Sigmoid colon (tissue), 7 donors: ENCODE results near the gene COL23A1. TPM values are rescaled to one million over a fixed set of nuclear protein-coding genes. Genes with fewer than 3 reads are reported as not detected.

Experiments used
- DNase-seq: peaks from one replicate; pipeline ENCODE4 v3.0.0-alpha.2; 2019
- H3K27ac ChIP-seq, 4 donors: fragments of 200-600 bp; sonication (generic); one replicate each; pipeline ENCODE4 v1.5.1; 2016 to 2019; ENCODE audit warnings: mild to moderate bottlenecking in 1 of 4
- H3K27me3 ChIP-seq, 3 donors: fragments of 200-600 bp; sonication (generic); one replicate each; pipeline ENCODE4 v1.5.1; 2019; ENCODE audit warnings: mild to moderate bottlenecking in 1 of 3
- H3K36me3 ChIP-seq, 4 donors: fragments of 200-600 bp; sonication (generic); one replicate each; pipeline ENCODE4 v1.5.1; 2016 to 2019
- H3K4me1 ChIP-seq, 4 donors: fragments of 200-600 bp; sonication (generic); one replicate each; pipeline ENCODE4 v1.5.1; 2017 to 2019
- H3K4me3 ChIP-seq, 4 donors: fragments of 200-600 bp; sonication (generic); one replicate each; pipeline ENCODE4 v1.5.1; 2017 to 2019; ENCODE audit warnings: mild to moderate bottlenecking in 2 of 4, moderate library complexity in 1 of 4
- H3K9me3 ChIP-seq, 4 donors: fragments of 200-600 bp in 3 of 4; sonication (generic) in 3 of 4; one replicate each; pipeline versions ENCODE4 v1.5.1 to v1.6.1; 2013 to 2019
- CTCF ChIP-seq, 4 experiments: fragments of 450-650 bp in 3 of 4; fragments of 200-600 bp in 1 of 4; IDR thresholded peaks; one replicate each; pipeline ENCODE4 v1.5.1; 2016 to 2019; ENCODE audit warnings: antibody characterized with exemption in 4 of 4, mild to moderate bottlenecking in 3 of 4, moderate library complexity in 2 of 4
- EP300 ChIP-seq, 4 donors: sonication (generic); formaldehyde crosslinking; IDR thresholded peaks; one replicate each; pipeline ENCODE4 v1.6.1; 2017; ENCODE audit warnings: antibody characterized with exemption in 4 of 4
- POLR2A ChIP-seq, 2 donors: fragments of 450-650 bp; IDR thresholded peaks; one replicate each; pipeline ENCODE4 v1.6.1; 2016; ENCODE audit warnings: antibody characterized with exemption in 2 of 2, mild to moderate bottlenecking in 2 of 2, moderate library complexity in 2 of 2
- POLR2AphosphoS5 ChIP-seq, 4 donors: sonication (generic); formaldehyde crosslinking; IDR thresholded peaks; one replicate each; pipeline ENCODE4 v1.6.1; 2017; ENCODE audit warnings: antibody characterized with exemption in 4 of 4
- WGBS, 2 donors: extraction: QIAGEN DNeasy Blood & Tissue Kit; methylation state at CpG; one replicate each; pipeline ENCODE4 v1.1.7; 2013; 5-methylcytosine and 5-hydroxymethylcytosine counted together
- intact Hi-C: fragments of 100-400 bp; cut with DNase I; formaldehyde crosslinking; loops from one replicate; pipeline ENCODE4 v1.15.1; 2023
- polyA plus RNA-seq, 3 donors: library from polyadenylated mRNA; stranded (reverse); fragments of 200-250 nt; gene quantifications; one replicate each; pipeline ENCODE4 v1.2.3, GENCODE V29; 2013
- total RNA-seq, 4 donors: library from RNA; depleted of rRNA; stranded (reverse); fragments of >200 nt; gene quantifications; one replicate each; pipeline ENCODE4 v1.1.0, GENCODE V29; 2016
- donor health status: healthy with polysubstance abuse.
- donor health status: Bipolar disorder and iron deficiency.
- donor health status: healthy.

Gene COL23A1
- total and polyA plus RNA-seq, 7 donors = 0.28 to 1.2 (median 0.57) TPM; not detected in 1

- WGBS, 2 donors = 71 to 74% methylated on average over 11 of the region's 11 CpGs
- Histone ChIP-seq H3K27me3 (no peaks in the 10 kb centered on the region), H3K9me3 (no peaks in the 10 kb centered on the region), H3K27ac (peak overlapping the region; percentile 87 to 97 (median 96)), H3K36me3 (peaks cover 0 to 27% (median 4%) of the 10 kb centered on the region in 4 donors), H3K4me1 (peaks cover 0 to 29% (median 27%) of the 10 kb centered on the region in 4 donors), H3K4me3 (peak overlapping the region; percentile 65 to 92 (median 80))
- DNase-seq = no peak
- TF ChIP-seq EP300 (IDR thresholded peaks at IDR 0.05) (no peak), CTCF (IDR thresholded peaks at IDR 0.05) (no peak), POLR2AphosphoS5 (IDR thresholded peaks at IDR 0.05) (no peak), POLR2A (IDR thresholded peaks at IDR 0.05) (no peak)
- intact Hi-C loops = loop anchor here (2.0 kb wide), 3 partner anchors 28 to 394 kb away; partner anchors contain the start of genes CLK4, COL23A1 and HNRNPAB
These were observed 357.2 kb downstream of the COL23A1 start for GRCh38 chr5:178232920-178233429.

DNA sequence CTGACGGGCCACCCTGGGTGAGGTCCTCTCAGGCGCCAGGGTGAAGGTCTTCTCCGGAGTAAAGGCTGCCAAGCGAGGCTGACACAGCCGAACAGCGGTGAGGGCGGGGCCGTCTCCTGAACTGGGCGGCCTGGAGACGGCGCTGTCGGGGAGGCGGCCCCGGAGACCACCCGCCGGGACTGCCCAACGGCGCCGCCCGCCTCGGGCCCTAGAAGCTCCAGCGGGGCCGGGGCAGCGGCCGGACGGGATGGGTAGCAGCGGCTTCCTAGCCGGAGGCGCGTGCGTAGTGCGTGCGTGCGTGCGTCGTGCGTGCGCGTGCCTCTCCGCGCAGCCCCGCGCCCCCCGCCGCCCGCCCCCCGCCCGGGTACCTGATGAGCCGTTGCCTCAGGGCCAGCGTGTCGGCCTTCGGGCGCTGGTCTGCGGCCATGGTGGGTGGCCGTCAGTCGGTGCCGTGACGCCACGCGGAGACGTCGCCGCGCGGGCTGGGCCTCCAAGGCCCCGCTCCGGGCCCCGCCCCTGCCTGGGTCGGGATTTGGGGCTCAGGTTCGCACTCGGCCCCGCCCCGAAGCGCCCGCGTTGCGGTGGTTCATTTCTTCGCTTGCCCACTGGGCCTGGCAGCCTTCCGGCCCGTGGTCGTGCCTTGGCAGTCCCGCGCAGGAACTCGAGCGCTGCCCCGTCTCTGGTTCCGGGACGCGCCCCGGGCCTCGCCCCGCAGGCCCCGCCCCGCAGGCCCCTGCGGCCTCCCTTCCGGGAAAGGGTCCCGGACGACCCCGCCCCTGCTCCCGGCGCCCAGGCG lies 357.9 kb downstream of the COL23A1 start, which contains the start of gene PHYKPL:
Gene PHYKPL (minus strand): TSS at position 679 of the 796 bp plus-strand sequence. CDS start 252 bp downstream, at position 427.
- peak; percentile 86 for DNase-seq
- peaks cover 0 to 33% (median 7%) of the 10 kb centered on the region in 4 donors for H3K36me3 ChIP-seq
- intact Hi-C loops = loop anchor here (2.0 kb wide), 3 partner anchors 28 to 394 kb away; partner anchors contain the start of genes CLK4, COL23A1 and HNRNPAB
- H3K27me3 ChIP-seq = no peaks in the 10 kb centered on the region
- peak within 1 kb of the TSS; percentile 87 to 97 (median 96) for H3K27ac ChIP-seq
- H3K4me3 ChIP-seq = peak within 1 kb of the TSS; percentile 65 to 92 (median 80)
- no peaks in the 10 kb centered on the region for H3K9me3 ChIP-seq
- peaks cover 0 to 29% (median 27%) of the 10 kb centered on the region in 4 donors for H3K4me1 ChIP-seq
- TF ChIP-seq POLR2AphosphoS5 (IDR thresholded peaks at IDR 0.05) (peak in 3 of 4 donors; percentile 7 to 85 (median 56)), EP300 (IDR thresholded peaks at IDR 0.05) (no peak)
- WGBS, 2 donors = 0 to 1% methylated on average over 102 of the region's 102 CpGs

DNA sequence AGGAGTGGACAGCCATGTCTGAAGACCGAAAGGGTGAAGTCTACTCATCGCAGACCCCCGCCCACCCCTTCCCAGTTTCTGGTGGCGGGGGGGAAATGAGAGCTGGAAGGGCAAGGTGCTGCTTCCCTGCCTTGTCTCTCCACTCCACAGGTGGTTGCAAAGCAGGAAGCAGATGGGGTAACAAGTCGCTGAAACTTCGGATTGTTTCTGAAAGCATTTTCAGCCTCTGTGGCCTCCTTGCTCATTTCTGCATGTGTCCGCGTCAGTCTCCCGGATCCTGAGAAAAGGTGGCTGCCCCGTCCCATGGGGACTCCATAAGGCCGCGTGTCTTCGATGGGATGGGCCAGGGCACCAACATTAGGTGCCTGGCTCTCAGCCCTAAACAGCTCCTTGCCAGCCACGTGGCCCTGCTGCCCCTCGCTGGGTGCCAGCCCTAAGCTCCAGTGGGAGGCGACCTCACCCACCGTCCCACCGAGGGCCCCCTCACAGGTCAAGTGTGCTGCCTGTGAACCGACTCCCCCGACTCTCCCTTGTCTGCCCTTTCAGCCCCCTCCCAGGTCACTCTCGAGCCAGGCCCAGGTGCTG lies 358.6 kb downstream of the COL23A1 start:
- WGBS, 2 donors = 7 to 25% methylated on average over 21 of the region's 21 CpGs

DNA sequence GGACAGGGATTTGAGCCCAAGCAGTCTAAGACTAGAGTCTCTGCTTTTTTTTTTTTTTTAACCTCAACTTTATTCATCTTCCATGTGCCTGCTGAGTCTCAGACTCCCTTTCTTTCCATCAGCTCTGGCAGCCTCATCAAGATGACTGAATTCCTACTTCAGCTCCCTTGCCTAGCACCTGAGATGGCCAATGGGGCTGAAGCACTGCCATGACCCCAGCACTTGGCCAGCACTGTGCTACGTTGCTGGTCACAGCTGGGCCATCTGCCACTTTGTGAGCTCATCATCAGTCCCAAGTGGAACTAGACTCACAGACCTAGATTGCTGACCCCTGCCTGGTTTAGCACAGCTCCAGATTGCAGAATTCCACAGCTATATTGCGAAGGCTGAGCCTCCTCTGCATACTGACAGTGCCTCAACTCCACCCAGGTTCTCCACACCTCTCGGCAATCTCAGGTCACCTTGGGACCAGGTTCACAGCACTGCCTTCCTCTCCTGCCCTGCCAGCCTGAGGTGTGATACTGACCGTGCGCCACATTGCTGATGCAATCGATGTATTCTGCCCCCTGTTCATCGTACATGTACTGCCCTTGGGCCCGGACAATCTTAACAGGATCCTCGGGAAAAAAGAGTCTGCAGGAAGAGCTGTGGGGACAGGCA lies 359.2 kb downstream of the COL23A1 start:
- Histone ChIP-seq H3K9me3 (no peaks in the 10 kb centered on the region), H3K36me3 (peaks cover 0 to 45% (median 8%) of the 10 kb centered on the region in 4 donors), H3K4me1 (peaks cover 0 to 29% (median 27%) of the 10 kb centered on the region in 4 donors), H3K4me3 (peak overlapping the region; percentile 65 to 92 (median 80)), H3K27ac (peak overlapping the region in 2 of 4 donors; percentile 87 to 97), H3K27me3 (no peaks in the 10 kb centered on the region)
- intact Hi-C loops = no loop called here
- WGBS, 2 donors = 35 to 69% methylated on average over 9 of the region's 9 CpGs
- DNase-seq = no peak
- TF ChIP-seq CTCF (IDR thresholded peaks at IDR 0.05) = no peak
- no peak for TF ChIP-seq EP300 (IDR thresholded peaks at IDR 0.05)
- no peak for TF ChIP-seq POLR2A (IDR thresholded peaks at IDR 0.05)
- no peak for TF ChIP-seq POLR2AphosphoS5 (IDR thresholded peaks at IDR 0.05)

More for the DNA sequence above, 358.6 kb downstream of the COL23A1 start:
- H3K4me1 ChIP-seq = peaks cover 0 to 29% (median 27%) of the 10 kb centered on the region in 4 donors
- peak overlapping the region; percentile 65 to 92 (median 80) for H3K4me3 ChIP-seq
- no peak for DNase-seq
- intact Hi-C loops = loop anchor here (2.0 kb wide), 3 partner anchors 27 to 395 kb away; partner anchors contain the start of genes CLK4, COL23A1 and HNRNPAB
- H3K27me3 ChIP-seq = no peaks in the 10 kb centered on the region
- peaks cover 0 to 40% (median 8%) of the 10 kb centered on the region in 4 donors for H3K36me3 ChIP-seq
- no peaks in the 10 kb centered on the region for H3K9me3 ChIP-seq
- peak overlapping the region; percentile 87 to 97 (median 96) for H3K27ac ChIP-seq
- TF ChIP-seq POLR2AphosphoS5 (IDR thresholded peaks at IDR 0.05) = no peak
- TF ChIP-seq EP300 (IDR thresholded peaks at IDR 0.05) = no peak
- TF ChIP-seq CTCF (IDR thresholded peaks at IDR 0.05) = no peak
- TF ChIP-seq POLR2A (IDR thresholded peaks at IDR 0.05) = no peak
